ENCODE data around the gene MAPKAPK3. TPM values are rescaled to one million over a fixed set of nuclear protein-coding genes. Genes with fewer than 3 reads are reported as not detected.

The MAPKAPK3 gene
- total RNA-seq, 1 donor from 2014 or later: 21.2 TPM

- Mint-ChIP-seq H3K4me1 (ENCODE audit: low read depth) (peaks cover 9% of the 10 kb centered on the region), H3K27ac (ENCODE audit: unreplicated experiment) (no peak overlapping the region), H3K27me3 (ENCODE audit: low read depth) (no peaks in the 10 kb centered on the region), H3K9me3 (ENCODE audit: low read depth) (no peaks in the 10 kb centered on the region), H3K36me3 (ENCODE audit: low read depth) (peaks cover 8% of the 10 kb centered on the region), H3K4me3 (ENCODE audit: unreplicated experiment) (no peak overlapping the region)
- TF ChIP-seq CTCF (IDR thresholded peaks at IDR 0.05): no peak
- no peak for DNase-seq (ENCODE audit: low spot score)
Measured at GRCh38 chr3:50642382-50642781, 25.4 kb downstream of the MAPKAPK3 start.

- Mint-ChIP-seq H3K4me3 (ENCODE audit: unreplicated experiment) (no peak overlapping the region), H3K4me1 (ENCODE audit: low read depth) (peaks cover 7% of the 10 kb centered on the region), H3K9me3 (ENCODE audit: low read depth) (no peaks in the 10 kb centered on the region), H3K27me3 (ENCODE audit: low read depth) (no peaks in the 10 kb centered on the region), H3K27ac (ENCODE audit: unreplicated experiment) (no peak overlapping the region), H3K36me3 (ENCODE audit: low read depth) (peaks cover 8% of the 10 kb centered on the region)
- TF ChIP-seq CTCF (IDR thresholded peaks at IDR 0.05): no peak
- DNase-seq (ENCODE audit: low spot score): no peak
Measured at GRCh38 chr3:50644561-50644960, 27.6 kb downstream of the MAPKAPK3 start.

- no peaks in the 10 kb centered on the region for H3K27me3 Mint-ChIP-seq (ENCODE audit: low read depth)
- peaks cover 8% of the 10 kb centered on the region for H3K36me3 Mint-ChIP-seq (ENCODE audit: low read depth)
- H3K4me3 Mint-ChIP-seq (ENCODE audit: unreplicated experiment): no peak overlapping the region
- H3K4me1 Mint-ChIP-seq (ENCODE audit: low read depth): peaks cover 11% of the 10 kb centered on the region
- no peak overlapping the region for H3K27ac Mint-ChIP-seq (ENCODE audit: unreplicated experiment)
- H3K9me3 Mint-ChIP-seq (ENCODE audit: low read depth): no peaks in the 10 kb centered on the region
- no peak for DNase-seq (ENCODE audit: low spot score)
- no peak for TF ChIP-seq CTCF (IDR thresholded peaks at IDR 0.05)
Measured at GRCh38 chr3:50645378-50645777, 28.4 kb downstream of the MAPKAPK3 start.

- H3K4me1 Mint-ChIP-seq (ENCODE audit: low read depth): peaks cover 11% of the 10 kb centered on the region
- peaks cover 3% of the 10 kb centered on the region for H3K36me3 Mint-ChIP-seq (ENCODE audit: low read depth)
- no peak for DNase-seq (ENCODE audit: low spot score)
- no peak for TF ChIP-seq CTCF (IDR thresholded peaks at IDR 0.05)
- no peaks in the 10 kb centered on the region for H3K9me3 Mint-ChIP-seq (ENCODE audit: low read depth)
- no peak overlapping the region for H3K27ac Mint-ChIP-seq (ENCODE audit: unreplicated experiment)
- no peak overlapping the region for H3K4me3 Mint-ChIP-seq (ENCODE audit: unreplicated experiment)
- no peaks in the 10 kb centered on the region for H3K27me3 Mint-ChIP-seq (ENCODE audit: low read depth)
Measured at GRCh38 chr3:50648313-50648712, 31.4 kb downstream of the MAPKAPK3 start.

GRCh38 chr3:50648944-50649343, 32.0 kb downstream of the MAPKAPK3 start:
- H3K36me3 Mint-ChIP-seq (ENCODE audit: low read depth): peaks cover 3% of the 10 kb centered on the region
- no peak overlapping the region for H3K27ac Mint-ChIP-seq (ENCODE audit: unreplicated experiment)
- no peak for DNase-seq (ENCODE audit: low spot score)
- H3K27me3 Mint-ChIP-seq (ENCODE audit: low read depth): no peaks in the 10 kb centered on the region
- no peak overlapping the region for H3K4me3 Mint-ChIP-seq (ENCODE audit: unreplicated experiment)
- no peak for TF ChIP-seq CTCF (IDR thresholded peaks at IDR 0.05)
- H3K9me3 Mint-ChIP-seq (ENCODE audit: low read depth): no peaks in the 10 kb centered on the region
- peaks cover 11% of the 10 kb centered on the region for H3K4me1 Mint-ChIP-seq (ENCODE audit: low read depth)
